Measurements from ENCODE around the gene BAIAP2. TPM values are rescaled to one million over a fixed set of nuclear protein-coding genes. Genes with fewer than 3 reads are reported as not detected.

BAIAP2 gene, protein sequence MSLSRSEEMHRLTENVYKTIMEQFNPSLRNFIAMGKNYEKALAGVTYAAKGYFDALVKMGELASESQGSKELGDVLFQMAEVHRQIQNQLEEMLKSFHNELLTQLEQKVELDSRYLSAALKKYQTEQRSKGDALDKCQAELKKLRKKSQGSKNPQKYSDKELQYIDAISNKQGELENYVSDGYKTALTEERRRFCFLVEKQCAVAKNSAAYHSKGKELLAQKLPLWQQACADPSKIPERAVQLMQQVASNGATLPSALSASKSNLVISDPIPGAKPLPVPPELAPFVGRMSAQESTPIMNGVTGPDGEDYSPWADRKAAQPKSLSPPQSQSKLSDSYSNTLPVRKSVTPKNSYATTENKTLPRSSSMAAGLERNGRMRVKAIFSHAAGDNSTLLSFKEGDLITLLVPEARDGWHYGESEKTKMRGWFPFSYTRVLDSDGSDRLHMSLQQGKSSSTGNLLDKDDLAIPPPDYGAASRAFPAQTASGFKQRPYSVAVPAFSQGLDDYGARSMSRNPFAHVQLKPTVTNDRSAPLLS
- total RNA-seq: 83.8 TPM

DNA sequence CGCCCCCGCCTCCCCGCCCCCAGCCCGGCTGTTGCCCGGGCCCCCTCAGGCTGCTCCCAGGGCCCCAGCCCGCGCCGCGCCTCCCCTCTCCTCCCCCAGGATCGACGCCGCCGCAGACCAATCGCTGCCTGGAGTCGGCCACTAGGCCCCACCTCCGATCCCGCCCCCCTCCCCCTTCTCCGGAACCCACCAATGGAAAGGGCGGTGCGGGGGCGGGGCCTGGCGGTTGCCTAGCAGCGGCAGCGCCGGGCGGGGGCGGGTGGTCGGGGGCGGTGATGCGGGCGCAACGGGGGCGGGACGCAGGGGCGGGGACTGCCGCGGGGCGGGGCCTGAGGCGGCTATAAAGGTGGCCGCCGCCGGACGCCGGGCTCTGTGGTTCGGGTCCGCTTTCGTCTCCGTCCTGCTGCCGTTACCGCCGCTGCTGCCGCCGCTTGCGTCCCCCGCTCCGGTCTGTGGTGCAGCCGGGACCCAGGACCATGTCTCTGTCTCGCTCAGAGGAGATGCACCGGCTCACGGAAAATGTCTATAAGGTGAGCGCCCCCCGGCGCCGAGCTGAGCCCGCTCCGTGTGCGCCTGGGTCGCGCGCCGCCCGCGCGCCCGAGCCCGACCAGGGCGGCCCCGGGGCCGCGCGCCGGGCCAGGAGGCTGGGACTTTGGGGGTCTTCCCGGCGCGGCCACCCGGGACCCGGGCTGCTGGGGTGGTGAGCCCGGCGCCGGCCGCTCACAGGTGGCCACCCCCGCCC is at the start of gene BAIAP2:
BAIAP2 (plus strand) TSS at position 373 of the 742 bp plus-strand sequence; CDS start at position 477, 104 bp downstream.

DNA sequence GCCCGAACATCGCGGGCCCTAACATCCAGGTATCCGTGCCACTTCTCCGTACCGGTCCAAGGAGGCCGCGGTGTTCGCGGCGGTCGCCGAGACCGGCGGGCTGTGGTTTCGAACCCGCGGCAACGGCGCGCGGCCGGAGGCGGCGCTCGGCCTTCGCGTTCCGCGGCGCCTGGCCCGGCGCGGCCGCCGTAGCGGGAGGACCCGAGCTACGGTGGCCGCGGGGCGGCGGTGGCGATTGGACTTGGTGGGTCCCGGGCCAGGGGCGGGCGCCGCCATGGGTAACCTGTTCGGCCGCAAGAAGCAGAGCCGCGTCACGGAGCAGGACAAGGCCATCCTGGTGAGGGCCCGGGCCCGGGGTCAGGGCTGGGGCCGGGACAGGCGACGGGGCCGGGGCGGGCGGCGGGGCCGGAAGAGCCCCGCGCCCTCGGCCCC is 43.3 kb upstream of the BAIAP2 start, which contains the start of gene CHMP6:
CHMP6 (plus strand) TSS at position 197 of the 432 bp plus-strand sequence; CDS start at position 275, 78 bp downstream.

DNA sequence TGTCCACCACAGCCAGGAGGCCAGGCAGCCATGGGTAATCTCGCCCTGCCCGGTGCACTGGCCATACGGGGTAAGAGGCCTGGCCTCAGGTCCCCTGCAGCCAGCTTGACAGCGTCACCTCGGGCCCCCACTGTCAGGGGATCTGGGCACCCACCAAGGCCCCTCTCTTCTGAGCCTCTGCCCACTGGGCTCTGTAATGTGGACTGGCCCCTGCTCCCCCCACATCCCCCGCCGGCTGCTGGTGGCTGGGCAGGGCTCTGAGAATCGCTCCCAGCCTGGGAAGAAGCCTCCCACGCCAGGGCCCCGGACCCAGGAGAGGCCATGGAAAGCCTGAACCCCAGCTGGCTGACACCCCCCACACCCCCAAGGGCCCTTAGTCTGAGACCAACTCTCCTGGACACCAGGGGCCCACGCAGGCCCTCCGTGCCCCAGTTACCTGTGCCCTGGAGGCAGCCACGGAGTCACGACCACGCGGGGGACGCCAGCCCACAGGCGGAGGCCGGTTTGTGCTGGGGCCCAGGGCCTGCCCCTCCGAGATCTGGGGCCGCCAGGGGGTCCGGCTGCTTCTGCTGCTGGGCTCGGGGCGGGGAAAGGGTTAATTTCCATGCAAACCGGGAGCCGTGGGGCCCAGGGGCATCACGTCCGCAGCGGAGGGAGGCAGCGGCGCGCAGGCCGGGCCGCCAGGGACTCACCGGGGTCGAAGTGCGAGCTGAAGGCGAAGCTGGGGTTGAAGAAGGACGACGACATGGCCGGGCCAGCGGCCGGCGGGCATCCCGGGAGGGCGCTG is 130.5 kb downstream of the BAIAP2 start, which contains the start of gene PVALEF:
PVALEF (plus strand) TSS at position 262 of the 787 bp plus-strand sequence. CDS start 15,720 bp downstream, outside the sequence.

DNA sequence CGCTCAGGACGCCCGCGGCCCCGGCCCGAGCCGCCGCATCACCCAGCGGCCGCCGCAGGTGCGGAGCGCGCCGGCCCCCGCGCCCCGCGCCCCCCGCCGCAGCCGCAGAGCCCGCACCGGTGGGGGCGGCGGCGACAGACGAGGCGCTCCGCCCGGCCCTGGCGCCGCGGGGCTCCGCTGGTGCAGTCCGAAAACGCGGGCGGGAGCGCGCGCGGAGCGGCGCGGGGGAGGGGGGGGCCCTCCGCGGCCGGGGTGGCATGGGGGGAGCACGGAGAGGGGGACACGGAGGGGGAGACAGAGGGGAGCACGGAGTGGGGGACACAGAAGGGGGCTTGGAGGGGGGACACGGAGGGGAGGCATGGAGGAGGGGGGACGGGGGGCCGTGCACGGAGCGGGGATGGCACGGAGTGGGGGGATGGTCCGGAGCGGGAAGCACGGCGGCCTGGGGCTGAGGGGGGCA is 131.1 kb downstream of the BAIAP2 start, which contains the start of gene AATK:
AATK (minus strand) TSS at position 189 of the 460 bp plus-strand sequence. CDS start 229 bp downstream, outside the sequence.

Other genes with a start within 250 kb of the BAIAP2 start
- gene CHMP6, start 43.3 kb upstream of the BAIAP2 start, total RNA-seq: 26.3 TPM
- not detected for gene PVALEF, start 130.4 kb downstream of the BAIAP2 start, total RNA-seq
- 19.9 TPM for gene AATK, start 131.1 kb downstream of the BAIAP2 start, total RNA-seq
- 18.4 TPM for gene CEP131, start 187.8 kb downstream of the BAIAP2 start, total RNA-seq
- gene TEPSIN, start 203.9 kb downstream of the BAIAP2 start, total RNA-seq: 22.7 TPM
- 13.4 TPM for gene NDUFAF8, start 204.2 kb downstream of the BAIAP2 start, total RNA-seq

All from camera-type eye (tissue), 1 donor.